Measurements from ENCODE around the gene STK10. TPM values are rescaled to one million over a fixed set of nuclear protein-coding genes. Genes with fewer than 3 reads are reported as not detected.

The STK10 gene
- total and polyA plus RNA-seq, 4 donors: 2.8 to 21.7 (median 7.7) TPM

GRCh38 chr5:172171118-172171517, 16.9 kb downstream of the STK10 start:
- no peak overlapping the region for H3K9ac ChIP-seq (ENCODE audit: low read depth in 1 of 2, low read length in 2 of 2)
- H3K4me1 ChIP-seq (ENCODE audit: control insufficient read depth in 4 of 4, insufficient read depth in 4 of 4, low read length in 3 of 4): peaks cover 0 to 5% (median 2%) of the 10 kb centered on the region in 4 donors
- WGBS: 91% methylated on average over 8 of the region's 8 CpGs
- no peak overlapping the region for H3K4me3 ChIP-seq (ENCODE audit: low read depth in 1 of 3, low read length in 3 of 3)
- no peak overlapping the region for H3K27ac ChIP-seq (ENCODE audit: low read depth in 1 of 2, low read length in 2 of 2)
- no peak for DNase-seq (ENCODE audit: low spot score)
- H3K27me3 ChIP-seq (ENCODE audit: control insufficient read depth in 4 of 4, insufficient read depth in 4 of 4, low read length in 3 of 4): no peaks in the 10 kb centered on the region
- H3K9me3 ChIP-seq (ENCODE audit: control insufficient read depth in 4 of 4, low read length in 3 of 4): no peaks in the 10 kb centered on the region
- TF ChIP-seq TAF1 (conservative IDR thresholded peaks at IDR 0.05) (no peak), HNF4G (IDR thresholded peaks at IDR 0.05) (no peak), SP1 (IDR thresholded peaks at IDR 0.05) (no peak), JUND (IDR thresholded peaks at IDR 0.05) (no peak), EGR1 (IDR thresholded peaks at IDR 0.05; ENCODE audit: low read depth in 2 of 2) (no peak), MAX (IDR thresholded peaks at IDR 0.05) (no peak), FOXA2 (IDR thresholded peaks at IDR 0.05) (no peak), RAD21 (IDR thresholded peaks at IDR 0.05) (no peak), RXRA (IDR thresholded peaks at IDR 0.05) (no peak), CTCF (IDR thresholded peaks at IDR 0.05; ENCODE audit: low read depth, low read length, missing input control) (no peak), NR2F2 (IDR thresholded peaks at IDR 0.05) (no peak), ZBTB33 (IDR thresholded peaks at IDR 0.05) (no peak)
- H3K36me3 ChIP-seq (ENCODE audit: control insufficient read depth in 4 of 4, insufficient read depth in 3 of 4, low read depth in 1 of 4, low read length in 3 of 4): no peaks in the 10 kb centered on the region

GRCh38 chr5:172170251-172170701, 17.7 kb downstream of the STK10 start:
- Histone ChIP-seq H3K4me1 (ENCODE audit: control insufficient read depth in 4 of 4, insufficient read depth in 4 of 4, low read length in 3 of 4) (peaks cover 0 to 5% (median 2%) of the 10 kb centered on the region in 4 donors), H3K27me3 (ENCODE audit: control insufficient read depth in 4 of 4, insufficient read depth in 4 of 4, low read length in 3 of 4) (no peaks in the 10 kb centered on the region), H3K4me3 (ENCODE audit: low read depth in 1 of 3, low read length in 3 of 3) (no peak overlapping the region), H3K36me3 (ENCODE audit: control insufficient read depth in 4 of 4, insufficient read depth in 3 of 4, low read depth in 1 of 4, low read length in 3 of 4) (no peaks in the 10 kb centered on the region), H3K9me3 (ENCODE audit: control insufficient read depth in 4 of 4, low read length in 3 of 4) (no peaks in the 10 kb centered on the region), H3K27ac (ENCODE audit: low read depth in 1 of 2, low read length in 2 of 2) (no peak overlapping the region), H3K9ac (ENCODE audit: low read depth in 1 of 2, low read length in 2 of 2) (no peak overlapping the region)
- no peak for DNase-seq (ENCODE audit: low spot score)
- no peak for TF ChIP-seq NR2F2 (IDR thresholded peaks at IDR 0.05)
- no peak for TF ChIP-seq RXRA (IDR thresholded peaks at IDR 0.05)
- 58% methylated on average over 9 of the region's 9 CpGs for WGBS

GRCh38 chr5:172169216-172169615, 18.8 kb downstream of the STK10 start:
- H3K36me3 ChIP-seq (ENCODE audit: control insufficient read depth in 4 of 4, insufficient read depth in 3 of 4, low read depth in 1 of 4, low read length in 3 of 4): no peaks in the 10 kb centered on the region
- no peak for DNase-seq (ENCODE audit: low spot score)
- H3K4me3 ChIP-seq (ENCODE audit: low read depth in 1 of 3, low read length in 3 of 3): no peak overlapping the region
- no peak overlapping the region for H3K9ac ChIP-seq (ENCODE audit: low read depth in 1 of 2, low read length in 2 of 2)
- H3K27me3 ChIP-seq (ENCODE audit: control insufficient read depth in 4 of 4, insufficient read depth in 4 of 4, low read length in 3 of 4): no peaks in the 10 kb centered on the region
- H3K27ac ChIP-seq (ENCODE audit: low read depth in 1 of 2, low read length in 2 of 2): no peak overlapping the region
- H3K4me1 ChIP-seq (ENCODE audit: control insufficient read depth in 4 of 4, insufficient read depth in 4 of 4, low read length in 3 of 4): peaks cover 0 to 7% (median 3%) of the 10 kb centered on the region in 4 donors
- 93% methylated on average over 2 of the region's 2 CpGs for WGBS
- no peaks in the 10 kb centered on the region for H3K9me3 ChIP-seq (ENCODE audit: control insufficient read depth in 4 of 4, low read length in 3 of 4)
- no peak for TF ChIP-seq EGR1 (IDR thresholded peaks at IDR 0.05; ENCODE audit: low read depth in 2 of 2)
- TF ChIP-seq YY1 (IDR thresholded peaks at IDR 0.05): no peak
- TF ChIP-seq HNF4A (conservative IDR thresholded peaks at IDR 0.05): no peak
